Measurements from ENCODE around the gene MAP3K14.
A peak's percentile ranks its signal among the peaks of the same experiment; 100 is the strongest.

Gene MAP3K14

GRCh38 chr17:45312477-45313420, 4.1 kb downstream of the MAP3K14 start:
- Histone ChIP-seq H3K4me1 (ENCODE audit: control insufficient read depth, insufficient read depth, low read length) (peaks cover 75% of the 10 kb centered on the region), H3K27me3 (ENCODE audit: control insufficient read depth, insufficient read depth, low read length) (no peaks in the 10 kb centered on the region), H3K4me3 (ENCODE audit: low read length) (no peak overlapping the region), H3K36me3 (ENCODE audit: control insufficient read depth, insufficient read depth, low read length) (no peaks in the 10 kb centered on the region), H3K9me3 (ENCODE audit: control insufficient read depth, low read length) (no peaks in the 10 kb centered on the region), H3K9ac (ENCODE audit: low read length) (peak overlapping the region; percentile 55)

GRCh38 chr17:45311760-45312476, 4.9 kb downstream of the MAP3K14 start:
- H3K36me3 ChIP-seq (ENCODE audit: control insufficient read depth, insufficient read depth, low read length): no peaks in the 10 kb centered on the region
- H3K4me1 ChIP-seq (ENCODE audit: control insufficient read depth, insufficient read depth, low read length): peaks cover 77% of the 10 kb centered on the region
- H3K4me3 ChIP-seq (ENCODE audit: low read length): peak overlapping the region; percentile 27
- H3K9me3 ChIP-seq (ENCODE audit: control insufficient read depth, low read length): no peaks in the 10 kb centered on the region
- peak overlapping the region; percentile 55 for H3K9ac ChIP-seq (ENCODE audit: low read length)
- H3K27me3 ChIP-seq (ENCODE audit: control insufficient read depth, insufficient read depth, low read length): no peaks in the 10 kb centered on the region

GRCh38 chr17:45311401-45311759, 5.4 kb downstream of the MAP3K14 start:
- H3K9me3 ChIP-seq (ENCODE audit: control insufficient read depth, low read length): no peaks in the 10 kb centered on the region
- peak overlapping the region; percentile 55 for H3K9ac ChIP-seq (ENCODE audit: low read length)
- no peaks in the 10 kb centered on the region for H3K36me3 ChIP-seq (ENCODE audit: control insufficient read depth, insufficient read depth, low read length)
- peaks cover 78% of the 10 kb centered on the region for H3K4me1 ChIP-seq (ENCODE audit: control insufficient read depth, insufficient read depth, low read length)
- H3K4me3 ChIP-seq (ENCODE audit: low read length): peak overlapping the region; percentile 27
- no peaks in the 10 kb centered on the region for H3K27me3 ChIP-seq (ENCODE audit: control insufficient read depth, insufficient read depth, low read length)

- H3K9ac ChIP-seq (ENCODE audit: low read length): peak overlapping the region; percentile 55
- peaks cover 82% of the 10 kb centered on the region for H3K4me1 ChIP-seq (ENCODE audit: control insufficient read depth, insufficient read depth, low read length)
- peak overlapping the region; percentile 27 for H3K4me3 ChIP-seq (ENCODE audit: low read length)
- H3K27me3 ChIP-seq (ENCODE audit: control insufficient read depth, insufficient read depth, low read length): no peaks in the 10 kb centered on the region
- no peaks in the 10 kb centered on the region for H3K36me3 ChIP-seq (ENCODE audit: control insufficient read depth, insufficient read depth, low read length)
- H3K9me3 ChIP-seq (ENCODE audit: control insufficient read depth, low read length): no peaks in the 10 kb centered on the region
Observed at GRCh38 chr17:45310380-45311324, 6.2 kb downstream of the MAP3K14 start.

- Histone ChIP-seq H3K36me3 (ENCODE audit: control insufficient read depth, insufficient read depth, low read length) (no peaks in the 10 kb centered on the region), H3K9me3 (ENCODE audit: control insufficient read depth, low read length) (no peaks in the 10 kb centered on the region), H3K4me3 (ENCODE audit: low read length) (no peak overlapping the region), H3K27me3 (ENCODE audit: control insufficient read depth, insufficient read depth, low read length) (no peaks in the 10 kb centered on the region), H3K4me1 (ENCODE audit: control insufficient read depth, insufficient read depth, low read length) (peaks cover 81% of the 10 kb centered on the region), H3K9ac (ENCODE audit: low read length) (no peak overlapping the region)
Observed at GRCh38 chr17:45309400-45309799, 7.4 kb downstream of the MAP3K14 start.

GRCh38 chr17:45308840-45309239, 8.0 kb downstream of the MAP3K14 start:
- H3K27me3 ChIP-seq (ENCODE audit: control insufficient read depth, insufficient read depth, low read length): no peaks in the 10 kb centered on the region
- H3K4me1 ChIP-seq (ENCODE audit: control insufficient read depth, insufficient read depth, low read length): peaks cover 78% of the 10 kb centered on the region
- H3K9ac ChIP-seq (ENCODE audit: low read length): no peak overlapping the region

GRCh38 chr17:45308016-45308365, 8.8 kb downstream of the MAP3K14 start:
- Histone ChIP-seq H3K9me3 (ENCODE audit: control insufficient read depth, low read length) (no peaks in the 10 kb centered on the region), H3K9ac (ENCODE audit: low read length) (no peak overlapping the region), H3K4me1 (ENCODE audit: control insufficient read depth, insufficient read depth, low read length) (peaks cover 73% of the 10 kb centered on the region), H3K36me3 (ENCODE audit: control insufficient read depth, insufficient read depth, low read length) (no peaks in the 10 kb centered on the region), H3K4me3 (ENCODE audit: low read length) (peak overlapping the region; percentile 15), H3K27me3 (ENCODE audit: control insufficient read depth, insufficient read depth, low read length) (no peaks in the 10 kb centered on the region)

More at GRCh38 chr17:45308840-45309239, 8.0 kb downstream of the MAP3K14 start:
- Histone ChIP-seq H3K4me3 (ENCODE audit: low read length) (no peak overlapping the region), H3K9me3 (ENCODE audit: control insufficient read depth, low read length) (no peaks in the 10 kb centered on the region), H3K36me3 (ENCODE audit: control insufficient read depth, insufficient read depth, low read length) (no peaks in the 10 kb centered on the region)

- Histone ChIP-seq H3K4me1 (ENCODE audit: control insufficient read depth, insufficient read depth, low read length) (peaks cover 73% of the 10 kb centered on the region), H3K27me3 (ENCODE audit: control insufficient read depth, insufficient read depth, low read length) (no peaks in the 10 kb centered on the region), H3K9ac (ENCODE audit: low read length) (no peak overlapping the region), H3K4me3 (ENCODE audit: low read length) (peak overlapping the region; percentile 15), H3K9me3 (ENCODE audit: control insufficient read depth, low read length) (no peaks in the 10 kb centered on the region), H3K36me3 (ENCODE audit: control insufficient read depth, insufficient read depth, low read length) (no peaks in the 10 kb centered on the region)
Observed at GRCh38 chr17:45307290-45308015, 9.4 kb downstream of the MAP3K14 start.

- H3K9me3 ChIP-seq (ENCODE audit: control insufficient read depth, low read length): no peaks in the 10 kb centered on the region
- H3K4me1 ChIP-seq (ENCODE audit: control insufficient read depth, insufficient read depth, low read length): peaks cover 72% of the 10 kb centered on the region
- H3K36me3 ChIP-seq (ENCODE audit: control insufficient read depth, insufficient read depth, low read length): no peaks in the 10 kb centered on the region
- H3K9ac ChIP-seq (ENCODE audit: low read length): no peak overlapping the region
- H3K27me3 ChIP-seq (ENCODE audit: control insufficient read depth, insufficient read depth, low read length): no peaks in the 10 kb centered on the region
- no peak overlapping the region for H3K4me3 ChIP-seq (ENCODE audit: low read length)
Observed at GRCh38 chr17:45306623-45307022, 10.2 kb downstream of the MAP3K14 start.

- no peaks in the 10 kb centered on the region for H3K9me3 ChIP-seq (ENCODE audit: control insufficient read depth, low read length)
- H3K27me3 ChIP-seq (ENCODE audit: control insufficient read depth, insufficient read depth, low read length): no peaks in the 10 kb centered on the region
- peaks cover 67% of the 10 kb centered on the region for H3K4me1 ChIP-seq (ENCODE audit: control insufficient read depth, insufficient read depth, low read length)
- no peaks in the 10 kb centered on the region for H3K36me3 ChIP-seq (ENCODE audit: control insufficient read depth, insufficient read depth, low read length)
- no peak overlapping the region for H3K9ac ChIP-seq (ENCODE audit: low read length)
- H3K4me3 ChIP-seq (ENCODE audit: low read length): no peak overlapping the region
Observed at GRCh38 chr17:45306094-45306493, 10.7 kb downstream of the MAP3K14 start.

GRCh38 chr17:45305530-45306087, 11.2 kb downstream of the MAP3K14 start:
- no peak overlapping the region for H3K4me3 ChIP-seq (ENCODE audit: low read length)
- no peak overlapping the region for H3K9ac ChIP-seq (ENCODE audit: low read length)
- no peaks in the 10 kb centered on the region for H3K27me3 ChIP-seq (ENCODE audit: control insufficient read depth, insufficient read depth, low read length)
- H3K9me3 ChIP-seq (ENCODE audit: control insufficient read depth, low read length): no peaks in the 10 kb centered on the region
- peaks cover 62% of the 10 kb centered on the region for H3K4me1 ChIP-seq (ENCODE audit: control insufficient read depth, insufficient read depth, low read length)
- no peaks in the 10 kb centered on the region for H3K36me3 ChIP-seq (ENCODE audit: control insufficient read depth, insufficient read depth, low read length)

Data from mucosa of stomach (tissue), 1 donor.